OCI-LY7 (cell line): ENCODE results near the gene GYS1. TPM values are rescaled to one million over a fixed set of nuclear protein-coding genes. Genes with fewer than 3 reads are reported as not detected.

Experiments
- BruUV-seq: library from RNA; stranded (reverse); fragments of 400-500 nt; replicated peaks from 2 replicates; lab custom pipeline; 2021; lab: Mats Ljungman, UMichigan
- CTCF ChIA-PET: fragments of 300-600 bp; sonication (Branson Sonifier 250); formaldehyde crosslinking; loops from one replicate; lab custom pipeline; 2022; ENCODE audit warnings: antibody characterized with exemption; ENCODE audit not compliant: unreplicated experiment; lab: Charles Lee
- POLR2A ChIA-PET: fragments of 300-600 bp; sonication (Branson Sonifier 250); formaldehyde crosslinking; loops from one replicate; lab custom pipeline; 2022; ENCODE audit warnings: antibody characterized with exemption; lab: Charles Lee
- DNase-seq: peaks from one replicate; pipeline ENCODE4 v3.0.0-alpha.2; 2015; ENCODE audit warnings: low spot score
- H2AFZ ChIP-seq: fragments of 200-600 bp; sonication (generic), shearing (Covaris generic); 2 replicates; pipeline ENCODE4 v1.6.1; 2014; ENCODE audit warnings: mild to moderate bottlenecking, antibody characterized with exemption, low read length, moderate library complexity
- H3K27ac ChIP-seq: fragments of 200-600 bp; sonication (generic); 2 replicates; pipeline ENCODE4 v1.5.1; 2014; ENCODE audit warnings: mixed run types, low read depth, mild to moderate bottlenecking, moderate library complexity, low read length, inconsistent platforms; ENCODE audit not compliant: poor library complexity, severe bottlenecking
- H3K36me3 ChIP-seq: fragments of 200-600 bp; sonication (generic); 2 replicates; pipeline ENCODE4 v1.6.1; 2014; ENCODE audit warnings: mild to moderate bottlenecking, antibody characterized with exemption, low read length, moderate library complexity, mixed read lengths; ENCODE audit not compliant: insufficient read depth
- H3K4me1 ChIP-seq: fragments of 200-600 bp; sonication (generic); 2 replicates; pipeline ENCODE4 v1.5.1; 2014; ENCODE audit warnings: mild to moderate bottlenecking, low read length; ENCODE audit not compliant: insufficient read depth, poor library complexity, severe bottlenecking
- H3K4me2 ChIP-seq: fragments of 200-600 bp; sonication (generic); 2 replicates; pipeline ENCODE4 v1.6.1; 2014; ENCODE audit warnings: mild to moderate bottlenecking, low read length
- H3K4me3 ChIP-seq: fragments of 200-600 bp; sonication (generic); 2 replicates; pipeline ENCODE4 v1.5.1; 2014; ENCODE audit warnings: mild to moderate bottlenecking, low read depth, low read length; ENCODE audit not compliant: poor library complexity, severe bottlenecking
- H3K79me2 ChIP-seq: fragments of 200-600 bp; sonication (generic); 2 replicates; pipeline ENCODE4 v1.6.1; 2016; ENCODE audit warnings: low read depth, mild to moderate bottlenecking, low read length, moderate library complexity, mixed read lengths; ENCODE audit not compliant: insufficient read depth
- H3K9me2 ChIP-seq: fragments of 200-600 bp; sonication (generic); 2 replicates; pipeline ENCODE4 v1.6.1; 2016; ENCODE audit warnings: mild to moderate bottlenecking, low read length, mixed read lengths; ENCODE audit not compliant: insufficient read depth
- H3K9me3 ChIP-seq: fragments of 200-600 bp; sonication (generic); 2 replicates; pipeline ENCODE4 v1.6.1; 2014; ENCODE audit warnings: mild to moderate bottlenecking, mixed run types, low read length, mixed read lengths
- H4K20me1 ChIP-seq: fragments of 200-600 bp; sonication (generic); 2 replicates; pipeline ENCODE4 v1.6.1; 2014; ENCODE audit warnings: mild to moderate bottlenecking, antibody characterized with exemption, low read length, moderate library complexity, mixed read lengths; ENCODE audit not compliant: insufficient read depth
- CTCF ChIP-seq: fragments of 200-600 bp; sonication (generic); conservative IDR thresholded peaks from 2 replicates; pipeline ENCODE4 v1.5.1; 2014; ENCODE audit warnings: mild to moderate bottlenecking, antibody characterized with exemption, low read length, moderate library complexity, mixed read lengths
- EZH2phosphoT487 ChIP-seq: fragments of 200-600 bp; sonication (generic); IDR thresholded peaks from 2 replicates; pipeline ENCODE4 v1.6.1; 2018; ENCODE audit warnings: low read depth, borderline replicate concordance, mild to moderate bottlenecking, mixed run types, antibody characterized with exemption, low read length, moderate library complexity, mixed read lengths
- intact Hi-C: fragments of 100-400 bp; cut with micrococcal nuclease; formaldehyde crosslinking; loops from one replicate; pipeline ENCODE4 v1.10.0; 2022; ENCODE audit not compliant: unreplicated experiment
- total RNA-seq, 2 experiments: library from RNA; depleted of rRNA in 1 of 2; stranded (reverse); fragments of >200 nt in 1 of 2; shearing (Covaris generic) in 1 of 2; gene quantifications; 2 replicates each; pipeline ENCODE4 v1.2.3, GENCODE V29; 2014 to 2022

Gene GYS1
- total RNA-seq, 2 experiments from 2014 or later, result 20.0 to 29.9 TPM

- Histone ChIP-seq H4K20me1 (no peaks in the 10 kb centered on the region), H3K9me2 (no peaks in the 10 kb centered on the region), H3K4me3 (peak within 1 kb of the TSS; percentile 73), H3K79me2 (peaks cover 17% of the 10 kb centered on the region; the same call in 1 of the 2 replicates), H3K27ac (peak within 1 kb of the TSS; percentile 54), H3K9me3 (no peaks in the 10 kb centered on the region), H3K36me3 (peaks cover 41% of the 10 kb centered on the region), H3K4me1 (peaks cover 61% of the 10 kb centered on the region), H3K4me2 (peak within 1 kb of the TSS; percentile 99), H2AFZ (no peak within 1 kb of the TSS; the same call in 1 of the 2 replicates)
- no TSS peak for BruUV-seq
- ChIA-PET POLR2A (interaction anchor here (0.6 to 1.0 kb wide), 3 partner anchors 11 to 65 kb away, joined by 3 to 4 read pairs (median 4); partner anchors contain the start of genes BAX, GYS1, NUCB1 and RUVBL2), CTCF (no interaction called here)
- peak; percentile 97 for DNase-seq
- intact Hi-C loops, result loop anchor here (1.0 kb wide), 1 partner anchor 92 kb away; no protein-coding TSS in a partner anchor
- TF ChIP-seq EZH2phosphoT487 (no peak), CTCF (no peak)
These were observed 27.9 kb downstream of the GYS1 start, which contains the start of gene FTL for GRCh38 chr19:48965040-48965805. TSS of gene FTL (plus strand) at chr19:48965309. CDS start at chr19:48965508, 199 bp downstream.

GRCh38 chr19:48964205-48965039 lies 28.7 kb downstream of the GYS1 start:
- no peak for TF ChIP-seq EZH2phosphoT487
- TF ChIP-seq CTCF, result no peak
- H3K4me3 ChIP-seq, result peak overlapping the region; percentile 73

More at GRCh38 chr19:48964205-48965039, 28.7 kb downstream of the GYS1 start:
- no peak for DNase-seq
- Histone ChIP-seq H3K27ac (peak overlapping the region; percentile 54), H2AFZ (no peak overlapping the region; the same call in 1 of the 2 replicates), H3K36me3 (peaks cover 34% of the 10 kb centered on the region), H3K4me2 (peak overlapping the region; percentile 94), H3K79me2 (peaks cover 17% of the 10 kb centered on the region; the same call in 1 of the 2 replicates), H3K4me1 (peaks cover 53% of the 10 kb centered on the region), H3K9me2 (no peaks in the 10 kb centered on the region), H4K20me1 (no peaks in the 10 kb centered on the region), H3K9me3 (no peaks in the 10 kb centered on the region)
- intact Hi-C loops, result loop anchor here (1.0 kb wide), 1 partner anchor 91 kb away; no protein-coding TSS in a partner anchor
- ChIA-PET POLR2A (interaction anchor here (0.8 kb wide), 1 partner anchor 13 kb away, joined by 4 read pairs; no protein-coding TSS in a partner anchor), CTCF (no interaction called here)
- no TSS peak for BruUV-seq
